H1 (cell line): Measurements from ENCODE around the gene GAMT. TPM values are rescaled to one million over a fixed set of nuclear protein-coding genes. Genes with fewer than 3 reads are reported as not detected.

Experiments used
- CTCF ChIA-PET: fragments of 300-600 bp; sonication (Branson Sonifier 250); formaldehyde crosslinking; loops from one replicate; lab custom pipeline; 2021; ENCODE audit not compliant: partially characterized antibody; lab: Charles Lee
- POLR2A ChIA-PET: fragments of 300-600 bp; sonication (Branson Sonifier 250); formaldehyde crosslinking; loops from one replicate; lab custom pipeline; 2021; ENCODE audit warnings: inconsistent platforms; ENCODE audit not compliant: partially characterized antibody; lab: Charles Lee
- DNase-seq, 2 experiments: peaks; one replicate each; pipeline versions ENCODE4 v3.0.0 to v3.0.0-alpha.2; 2010 to 2022; ENCODE audit warnings: low spot score in 2 of 2, low read depth in 1 of 2, mixed read lengths in 1 of 2
- FAIRE-seq: peaks from 2 replicates; lab custom pipeline; 2011; peaks lifted over from hg19 to GRCh38; lab: Jason Lieb, UNC
- H2AFZ ChIP-seq: 2 replicates; pipeline ENCODE4 v1.8.1; 2012; ENCODE audit warnings: low read length, inconsistent platforms
- H2AK5ac ChIP-seq: 2 replicates; pipeline ENCODE4 v1.6.1; 2013; ENCODE audit warnings: low read depth, low read length
- H2BK120ac ChIP-seq: replicated peaks from 2 replicates; pipeline ENCODE3; 2013; ENCODE audit warnings: low read depth, low read length, inconsistent platforms
- H2BK12ac ChIP-seq: 2 replicates; pipeline ENCODE4 v1.6.1; 2013; ENCODE audit warnings: low read depth, low read length
- H2BK15ac ChIP-seq: 2 replicates; pipeline ENCODE4 v1.6.1; 2013; ENCODE audit warnings: low read length
- H2BK20ac ChIP-seq: 2 replicates; pipeline ENCODE4 v1.6.1; 2013; ENCODE audit warnings: low read length
- H2BK5ac ChIP-seq: 2 replicates; pipeline ENCODE4 v1.6.1; 2013; ENCODE audit warnings: low read depth, low read length
- H3K14ac ChIP-seq: 2 replicates; pipeline ENCODE4 v1.6.1; 2013; ENCODE audit warnings: inconsistent platforms; ENCODE audit not compliant: insufficient read length
- H3K18ac ChIP-seq: 2 replicates; pipeline ENCODE4 v1.6.1; 2013; ENCODE audit warnings: low read length; ENCODE audit errors: extremely low read depth
- H3K23ac ChIP-seq: 2 replicates; pipeline ENCODE4 v1.6.1; 2013; ENCODE audit warnings: inconsistent platforms; ENCODE audit not compliant: insufficient read length
- H3K23me2 ChIP-seq: 2 replicates; pipeline ENCODE4 v1.6.1; 2013; ENCODE audit warnings: low read depth, low read length
- H3K27ac ChIP-seq: 2 replicates; pipeline ENCODE4 v1.6.1; 2011; ENCODE audit warnings: low read depth, low read length, inconsistent platforms
- H3K27me3 ChIP-seq, 4 experiments: replicated peaks in 1 of 4; 1 replicate in 1 of 4; 2 replicates in 3 of 4; pipeline versions ENCODE4 v1.6.1 to v1.8.1; 2011 to 2013; ENCODE audit warnings: low read length in 3 of 4, mild to moderate bottlenecking in 3 of 4, inconsistent platforms in 2 of 4, mixed read lengths in 2 of 4, moderate library complexity in 1 of 4; ENCODE audit not compliant: control insufficient read depth in 3 of 4, insufficient read depth in 3 of 4; ENCODE audit errors: extremely low read depth in 1 of 4
- H3K36me3 ChIP-seq, 4 experiments: 2 replicates each; pipeline versions ENCODE4 v1.6.1 to v1.8.1; 2011 to 2013; ENCODE audit warnings: mild to moderate bottlenecking in 4 of 4, low read length in 3 of 4, moderate library complexity in 2 of 4, control low read depth in 1 of 4, inconsistent platforms in 1 of 4; ENCODE audit not compliant: insufficient read depth in 4 of 4, control insufficient read depth in 2 of 4
- H3K4ac ChIP-seq: replicated peaks from 2 replicates; pipeline ENCODE3; 2013; ENCODE audit warnings: low read length, low read depth, mixed read lengths, inconsistent platforms; ENCODE audit not compliant: insufficient read length
- H3K4me1 ChIP-seq, 4 experiments: replicated peaks in 1 of 4; 1 replicate in 1 of 4; 2 replicates in 3 of 4; pipeline versions ENCODE4 v1.6.1 to v1.8.1; 2011 to 2013; ENCODE audit warnings: low read length in 3 of 4, inconsistent platforms in 2 of 4, mixed read lengths in 1 of 4; ENCODE audit not compliant: insufficient read depth in 4 of 4, control insufficient read depth in 3 of 4
- H3K4me2 ChIP-seq, 2 experiments: 2 replicates each; pipeline versions ENCODE4 v1.6.1 to v1.8.1; 2011 to 2013; ENCODE audit warnings: low read depth in 2 of 2, low read length in 2 of 2, control low read depth in 1 of 2, inconsistent platforms in 1 of 2, mild to moderate bottlenecking in 1 of 2; ENCODE audit not compliant: insufficient read depth in 1 of 2
- H3K4me3 ChIP-seq, 4 experiments: fragments of 200-600, 300-600 bp in 1 of 4; sonication (generic), shearing (Covaris generic), sonication (Bioruptor Twin) in 1 of 4; 2 replicates each; pipeline versions ENCODE4 v1.5.1 to v1.8.1; 2011 to 2016; ENCODE audit warnings: low read length in 4 of 4, low read depth in 3 of 4, control low read depth in 2 of 4, inconsistent platforms in 2 of 4, mild to moderate bottlenecking in 2 of 4, mixed read lengths in 1 of 4, moderate library complexity in 1 of 4; ENCODE audit not compliant: insufficient read depth in 2 of 4; ENCODE audit errors: extremely low read depth in 1 of 4
- H3K56ac ChIP-seq: replicated peaks from 2 replicates; pipeline ENCODE3; 2013; ENCODE audit warnings: low read depth, mild to moderate bottlenecking, mixed read lengths, low read length, inconsistent platforms; ENCODE audit not compliant: insufficient read length
- H3K79me1 ChIP-seq: 2 replicates; pipeline ENCODE4 v1.6.1; 2013; ENCODE audit warnings: low read depth, low read length, control low read depth
- H3K79me2 ChIP-seq, 2 experiments: 2 replicates each; pipeline versions ENCODE4 v1.6.1 to v1.8.1; 2012 to 2013; ENCODE audit warnings: low read length in 2 of 2, mild to moderate bottlenecking in 2 of 2, inconsistent platforms in 1 of 2; ENCODE audit not compliant: insufficient read depth in 2 of 2, control insufficient read depth in 1 of 2
- H3K9ac ChIP-seq, 4 experiments: replicated peaks in 1 of 4; 1 replicate in 1 of 4; 2 replicates in 3 of 4; pipeline versions ENCODE4 v1.6.1 to v1.8.1; 2011 to 2013; ENCODE audit warnings: low read depth in 3 of 4, low read length in 3 of 4, control low read depth in 2 of 4, mild to moderate bottlenecking in 2 of 4, moderate library complexity in 2 of 4, inconsistent platforms in 1 of 4; ENCODE audit errors: extremely low read depth in 1 of 4
- H3K9me3 ChIP-seq, 2 experiments: 2 replicates each; pipeline versions ENCODE4 v1.6.1 to v1.8.1; 2012 to 2013; ENCODE audit warnings: mild to moderate bottlenecking in 2 of 2, moderate library complexity in 2 of 2, control low read depth in 1 of 2, inconsistent platforms in 1 of 2, low read depth in 1 of 2, low read length in 1 of 2, mixed read lengths in 1 of 2; ENCODE audit not compliant: insufficient read depth in 2 of 2
- H4K20me1 ChIP-seq, 2 experiments: replicated peaks in 1 of 2; 2 replicates each; pipeline versions ENCODE3 to v1.8.1; 2011 to 2013; ENCODE audit warnings: inconsistent platforms in 2 of 2, low read length in 2 of 2, mild to moderate bottlenecking in 1 of 2; ENCODE audit not compliant: insufficient read depth in 2 of 2, control insufficient read depth in 1 of 2
- H4K5ac ChIP-seq: 2 replicates; pipeline ENCODE4 v1.6.1; 2013; ENCODE audit warnings: low read length, low read depth, mixed read lengths, inconsistent platforms; ENCODE audit not compliant: insufficient read length
- H4K8ac ChIP-seq: 2 replicates; pipeline ENCODE4 v1.8.0; 2013; ENCODE audit warnings: mild to moderate bottlenecking, moderate library complexity, low read length, inconsistent platforms; ENCODE audit not compliant: insufficient read depth; ENCODE audit errors: extremely low read depth
- H4K91ac ChIP-seq: replicated peaks from 2 replicates; pipeline ENCODE3; 2013; ENCODE audit warnings: low read length, mixed read lengths, inconsistent platforms; ENCODE audit not compliant: insufficient read length
- CTBP2 ChIP-seq: IDR thresholded peaks from 2 replicates; pipeline ENCODE4 v1.7.0; 2011; ENCODE audit warnings: borderline replicate concordance, mild to moderate bottlenecking, moderate library complexity, mixed read lengths, low read length; ENCODE audit not compliant: insufficient read depth, insufficient read length
- NRF1 ChIP-seq: IDR thresholded peaks from 2 replicates; pipeline ENCODE4 v1.6.1; 2011; ENCODE audit warnings: mild to moderate bottlenecking, low read depth, low read length, improper control_type of control experiment
- RFX5 ChIP-seq: IDR thresholded peaks from 2 replicates; pipeline ENCODE4 v1.6.1; 2011; ENCODE audit warnings: low read depth, low read length, improper control_type of control experiment, borderline replicate concordance
- SIRT6 ChIP-seq: IDR thresholded peaks from one replicate; pipeline ENCODE4 v1.7.1; 2012; ENCODE audit warnings: low read length, inconsistent platforms
- SIX5 ChIP-seq: IDR thresholded peaks from 2 replicates; pipeline ENCODE4 v1.6.1; 2011; ENCODE audit warnings: mild to moderate bottlenecking, low read depth, low read length
- WGBS, 2 experiments: shearing (Covaris generic) in 1 of 2; methylation state at CpG; one replicate each; pipeline versions ENCODE4 v1.1.6 to v1.1.7; 2013 to 2015; ENCODE audit warnings: low lambda C conversion rate in 2 of 2, mixed read lengths in 2 of 2, inconsistent platforms in 1 of 2, low coverage in 1 of 2, missing lambda C conversion rate in 1 of 2; ENCODE audit not compliant: insufficient replicate concordance in 2 of 2, insufficient coverage in 1 of 2, insufficient read length in 1 of 2; ENCODE audit errors: extremely low coverage in 1 of 2, missing lambda C conversion rate in 1 of 2; 5-methylcytosine and 5-hydroxymethylcytosine counted together
- polyA plus RNA-seq, 7 experiments: library from polyadenylated mRNA; depleted of rRNA in 3 of 7; stranded (reverse) in 5 of 7; unstranded in 2 of 7; fragments of >200 nt in 5 of 7; fragments of 200-250 nt in 2 of 7; gene quantifications; 1 replicate in 5 of 7; 2 replicates in 1 of 7; 4 replicates in 1 of 7; pipeline versions ENCODE4 v1.2.1 to v1.2.3, GENCODE V29; 2011 to 2013; ENCODE audit warnings: missing spikeins in 2 of 7, mixed read lengths in 2 of 7
- total RNA-seq: library from RNA; stranded (reverse); fragmentation: NEBNext Ultra II Directional; extraction: Animal tissue kit (Norgen Biotek cat#: 25700); gene quantifications from 2 replicates; pipeline ENCODE4 v1.2.1, GENCODE V29; 2021

The GAMT gene
- total and polyA plus RNA-seq, 2 of the 8 experiments (the other 6 are each of a cell fraction or from before 2014, with no cell fraction given) = 17.2 to 35.6 TPM

DNA sequence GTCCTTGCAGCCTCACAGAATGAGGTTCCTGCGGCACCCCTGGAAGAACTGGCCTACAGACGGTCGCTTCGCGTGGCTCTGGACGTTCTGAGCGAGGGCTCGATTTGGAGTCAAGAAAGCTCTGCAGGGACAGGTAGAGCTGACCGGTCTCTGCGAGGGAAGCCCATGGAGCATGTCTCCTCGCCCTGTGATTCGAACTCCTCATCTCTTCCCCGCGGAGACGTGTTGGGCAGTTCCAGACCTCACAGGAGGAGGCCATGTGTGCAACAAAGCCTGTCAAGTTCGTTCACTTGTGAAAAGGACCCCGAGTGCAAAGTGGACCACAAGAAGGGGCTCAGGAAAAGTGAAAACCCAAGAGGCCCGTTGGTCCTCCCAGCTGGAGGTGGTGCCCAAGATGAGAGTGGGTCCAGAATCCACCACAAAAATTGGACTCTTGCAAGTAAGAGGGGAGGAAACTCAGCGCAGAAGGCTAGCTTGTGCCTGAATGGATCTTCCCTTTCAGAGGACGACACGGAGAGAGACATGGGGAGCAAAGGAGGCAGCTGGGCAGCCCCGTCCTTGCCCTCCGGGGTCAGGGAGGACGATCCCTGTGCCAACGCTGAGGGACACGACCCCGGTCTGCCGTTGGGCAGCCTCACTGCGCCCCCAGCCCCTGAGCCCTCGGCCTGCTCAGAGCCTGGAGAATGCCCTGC lies 41.1 kb downstream of the GAMT start:
- ChIA-PET CTCF (interaction anchor here (0.8 to 2.3 kb wide), 6 partner anchors 10 to 76 kb away, joined by 3 to 12 read pairs (median 3); no protein-coding TSS in a partner anchor), POLR2A (interaction anchor here (1.7 to 3.3 kb wide), 3 partner anchors 10 to 91 kb away, joined by 3 to 12 read pairs (median 10); partner anchors contain the start of gene CIRBP)
- no peak overlapping the region for H3K14ac ChIP-seq
- H2AFZ ChIP-seq = no peak overlapping the region
- H3K4me2 ChIP-seq = no peak overlapping the region
- H4K20me1 ChIP-seq = peaks cover 0 to 17% of the 10 kb centered on the region in 2 experiments
- no peak overlapping the region for H3K23ac ChIP-seq
- H4K91ac ChIP-seq = no peak overlapping the region
- H2AK5ac ChIP-seq = no peak overlapping the region
- WGBS, 2 experiments = 90% methylated on average over 30 of the region's 30 CpGs; no CpG with 5 or more reads in 1 of the 2 experiments
- H4K8ac ChIP-seq = no peak overlapping the region
- H3K4me1 ChIP-seq = peaks cover 3 to 17% (median 13%) of the 10 kb centered on the region in 4 experiments; a peak in 6 of 7 replicates
- FAIRE-seq (no peak), DNase-seq (no peak)
- H2BK5ac ChIP-seq = no peak overlapping the region; the same call in 1 of the 2 replicates
- H3K4me3 ChIP-seq = no peak overlapping the region
- no peak overlapping the region; the same call in 1 of the 2 replicates for H2BK15ac ChIP-seq
- no peaks in the 10 kb centered on the region for H3K9me3 ChIP-seq
- H3K23me2 ChIP-seq = peaks cover 4% of the 10 kb centered on the region; the same call in 1 of the 2 replicates
- H3K18ac ChIP-seq = no peak overlapping the region
- no peak overlapping the region for H4K5ac ChIP-seq
- H3K56ac ChIP-seq = no peak overlapping the region
- H3K27me3 ChIP-seq = no peaks in the 10 kb centered on the region
- H3K27ac ChIP-seq = no peak overlapping the region; the same call in 1 of the 2 replicates
- H2BK20ac ChIP-seq = no peak overlapping the region
- no peak overlapping the region for H3K9ac ChIP-seq
- no peak overlapping the region for H2BK120ac ChIP-seq
- peaks cover 0 to 23% of the 10 kb centered on the region in 2 experiments; a peak in 3 of 4 replicates for H3K79me2 ChIP-seq
- peaks cover 5% of the 10 kb centered on the region; the same call in 1 of the 2 replicates for H3K79me1 ChIP-seq
- peaks cover 12 to 69% (median 32%) of the 10 kb centered on the region in 4 experiments for H3K36me3 ChIP-seq
- H3K4ac ChIP-seq = no peak overlapping the region
- TF ChIP-seq SIX5 (no peak), SIRT6 (no peak), CTBP2 (no peak), RFX5 (no peak), NRF1 (no peak)
- no peak overlapping the region for H2BK12ac ChIP-seq
